Measurements from ENCODE around the gene C1QL1. TPM values are rescaled to one million over a fixed set of nuclear protein-coding genes. Genes with fewer than 3 reads are reported as not detected.

Gene C1QL1
- total RNA-seq, 2 experiments from 2014 or later, result 0.67 to 0.77 TPM

DNA sequence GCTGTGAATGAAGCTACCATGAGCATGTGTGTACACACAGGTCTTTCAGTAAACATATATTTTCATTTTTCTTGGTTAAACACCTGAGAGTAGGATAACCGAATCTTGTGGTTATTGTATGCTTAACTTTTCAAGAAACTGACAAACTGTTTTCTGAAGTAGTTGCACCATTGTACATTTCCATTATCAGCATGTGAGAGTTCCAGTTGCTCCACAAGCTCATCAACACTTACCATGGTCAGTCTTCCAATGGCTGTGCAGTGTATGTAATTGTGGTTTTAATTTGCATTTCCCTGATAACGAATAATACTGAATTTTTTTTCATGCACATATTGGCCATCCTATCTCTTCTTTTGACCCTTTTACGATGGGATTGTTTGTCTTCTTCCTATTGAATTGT lies 31.3 kb upstream of the C1QL1 start:
- Mint-ChIP-seq H3K4me1 (no peaks in the 10 kb centered on the region), H3K4me3 (no peak overlapping the region), H3K27ac (no peak overlapping the region), H3K9me3 (peaks cover 9% of the 10 kb centered on the region), H3K27me3 (peaks cover 11% of the 10 kb centered on the region), H3K36me3 (ENCODE audit: low read depth) (no peaks in the 10 kb centered on the region)
- DNase-seq, result no peak
- ChIA-PET CTCF (interaction anchor here (1.2 kb wide), 1 partner anchor 23 kb away, joined by 3 read pairs; no protein-coding TSS in a partner anchor), POLR2A (no interaction called here)

GRCh38 chr17:44998646-44999045 lies 30.5 kb upstream of the C1QL1 start:
- H3K36me3 Mint-ChIP-seq (ENCODE audit: low read depth), result no peaks in the 10 kb centered on the region
- no peaks in the 10 kb centered on the region for H3K4me1 Mint-ChIP-seq
- no peak for DNase-seq
- peaks cover 11% of the 10 kb centered on the region for H3K27me3 Mint-ChIP-seq
- POLR2A ChIA-PET, result no interaction called here
- CTCF ChIA-PET, result interaction anchor here (1.2 kb wide), 1 partner anchor 24 kb away, joined by 3 read pairs; no protein-coding TSS in a partner anchor
- H3K9me3 Mint-ChIP-seq, result peaks cover 9% of the 10 kb centered on the region
- no peak overlapping the region for H3K4me3 Mint-ChIP-seq
- H3K27ac Mint-ChIP-seq, result no peak overlapping the region

DNA sequence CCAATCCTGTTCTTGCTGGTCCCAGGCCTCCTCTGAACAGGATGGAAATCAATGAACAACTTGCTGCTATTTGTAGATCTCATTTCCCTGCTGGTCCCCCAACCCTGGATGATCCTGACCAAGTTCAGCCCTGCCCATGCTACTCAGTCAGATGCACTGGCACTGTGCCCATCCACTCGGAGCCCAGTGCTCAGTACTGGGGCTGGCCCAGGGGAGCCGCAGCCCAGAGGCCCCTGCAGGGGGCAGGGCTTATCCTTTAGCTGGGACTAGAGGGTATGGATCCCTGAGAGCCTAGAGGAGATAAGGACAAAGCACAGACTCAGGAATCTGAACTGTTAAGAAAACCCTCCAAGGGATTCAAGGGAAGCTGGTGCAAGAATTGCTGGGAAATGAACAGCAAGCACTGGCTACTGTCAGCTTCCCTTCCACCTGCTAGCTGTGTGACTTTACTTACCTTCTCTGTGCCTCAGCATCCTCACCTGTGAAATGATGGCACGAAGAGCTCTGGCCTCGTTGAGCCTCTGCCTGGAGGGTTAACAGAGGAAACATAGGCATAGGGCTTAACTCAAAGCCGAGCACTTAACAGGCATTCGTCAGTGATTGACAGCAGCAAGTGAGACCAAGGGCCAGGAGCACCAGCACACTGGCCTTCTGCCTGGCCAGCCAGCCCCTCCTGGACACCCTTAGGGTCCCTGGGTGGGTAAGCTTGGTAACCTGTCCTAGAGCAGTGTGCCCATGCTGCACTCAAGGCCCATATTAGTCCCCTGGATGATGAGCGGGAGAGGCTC lies 29.8 kb upstream of the C1QL1 start:
- Mint-ChIP-seq H3K27ac (no peak overlapping the region), H3K9me3 (peaks cover 9% of the 10 kb centered on the region), H3K36me3 (ENCODE audit: low read depth) (no peaks in the 10 kb centered on the region), H3K4me1 (no peaks in the 10 kb centered on the region), H3K27me3 (peaks cover 11% of the 10 kb centered on the region), H3K4me3 (no peak overlapping the region)
- ChIA-PET CTCF (interaction anchor here (1.0 to 1.2 kb wide), 2 partner anchors 10 to 23 kb away, joined by 3 read pairs; no protein-coding TSS in a partner anchor), POLR2A (interaction anchor here (0.6 kb wide), 1 partner anchor 117 kb away, joined by 3 read pairs; no protein-coding TSS in a partner anchor)
- no peak for DNase-seq

GRCh38 chr17:44996304-44996703 lies 28.2 kb upstream of the C1QL1 start:
- H3K4me3 Mint-ChIP-seq, result no peak overlapping the region
- no peak overlapping the region for H3K27ac Mint-ChIP-seq
- H3K27me3 Mint-ChIP-seq, result peaks cover 12% of the 10 kb centered on the region
- H3K9me3 Mint-ChIP-seq, result peaks cover 9% of the 10 kb centered on the region
- no peak for DNase-seq
- ChIA-PET CTCF (interaction anchor here (1.3 kb wide), 1 partner anchor 139 kb away, joined by 4 read pairs; the partner anchor contains the start of gene ACBD4), POLR2A (no interaction called here)
- no peaks in the 10 kb centered on the region for H3K4me1 Mint-ChIP-seq
- no peaks in the 10 kb centered on the region for H3K36me3 Mint-ChIP-seq (ENCODE audit: low read depth)

DNA sequence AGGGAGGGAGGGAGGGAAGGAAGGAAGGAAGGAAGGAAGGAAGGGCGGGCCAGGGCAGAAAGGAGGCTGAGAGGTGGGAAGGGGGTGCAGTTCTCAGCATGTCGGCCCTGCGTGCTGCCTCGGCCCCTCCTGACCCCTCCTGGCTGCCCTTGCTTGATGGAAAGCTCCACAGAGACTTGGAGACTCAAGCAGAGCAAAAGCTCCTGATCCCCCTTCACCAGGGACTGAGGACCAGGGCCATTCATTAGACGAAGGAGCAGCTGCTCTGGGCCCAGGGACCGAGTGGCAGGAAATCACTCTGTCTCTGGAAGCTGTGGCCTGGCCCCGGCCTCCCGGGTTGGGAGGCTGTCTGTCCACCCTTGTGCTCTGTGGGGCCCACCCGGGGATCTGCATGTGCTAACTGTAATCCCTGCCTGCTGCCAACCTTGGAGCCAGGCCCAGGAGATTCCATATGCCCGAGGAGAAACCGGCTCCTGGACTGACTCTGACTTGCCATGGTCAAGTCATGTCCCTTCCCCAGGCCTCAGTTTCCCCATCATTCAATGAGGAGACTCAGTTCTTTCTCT lies 27.4 kb upstream of the C1QL1 start:
- DNase-seq, result no peak
- peaks cover 9% of the 10 kb centered on the region for H3K9me3 Mint-ChIP-seq
- POLR2A ChIA-PET, result no interaction called here
- H3K36me3 Mint-ChIP-seq (ENCODE audit: low read depth), result no peaks in the 10 kb centered on the region
- no peak overlapping the region for H3K4me3 Mint-ChIP-seq
- H3K27me3 Mint-ChIP-seq, result peaks cover 12% of the 10 kb centered on the region
- H3K27ac Mint-ChIP-seq, result no peak overlapping the region
- CTCF ChIA-PET, result interaction anchor here (1.3 kb wide), 1 partner anchor 140 kb away, joined by 4 read pairs; the partner anchor contains the start of gene ACBD4
- H3K4me1 Mint-ChIP-seq, result no peaks in the 10 kb centered on the region

DNA sequence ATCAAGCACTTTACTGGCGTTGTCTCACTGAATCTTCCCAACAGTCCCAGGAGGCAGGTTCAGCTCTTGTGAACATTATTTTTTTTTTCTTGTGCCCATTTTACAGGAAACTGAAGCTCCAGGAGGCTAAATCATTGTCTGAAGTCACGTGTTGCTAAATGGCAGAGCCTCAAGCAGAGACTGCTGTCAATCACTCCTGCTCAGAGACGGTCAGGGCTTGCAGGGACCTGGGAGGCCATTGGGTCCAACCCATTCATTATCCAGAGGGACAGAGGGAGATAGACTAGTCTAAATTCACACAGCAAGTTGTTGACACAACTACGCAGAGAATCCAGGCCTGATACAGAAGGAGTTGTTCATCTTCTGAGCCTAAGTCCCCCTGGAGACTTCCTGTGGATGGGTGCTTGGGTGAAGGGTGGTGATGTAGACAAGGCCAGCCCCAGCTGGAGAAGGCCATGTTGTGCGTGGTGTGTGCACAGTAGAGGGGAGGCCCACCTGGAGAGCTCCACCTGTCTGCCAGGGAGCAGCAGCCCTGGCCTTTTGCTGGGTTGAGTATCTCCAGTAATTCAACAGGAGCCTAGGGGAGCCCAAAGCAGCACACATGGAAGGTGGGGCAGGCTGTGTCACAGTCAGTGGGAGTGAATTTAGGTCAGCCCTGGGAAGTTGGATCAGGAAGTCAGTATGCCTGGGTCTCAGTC lies 24.3 kb upstream of the C1QL1 start:
- H3K9me3 Mint-ChIP-seq, result no peaks in the 10 kb centered on the region
- no peak for DNase-seq
- no peaks in the 10 kb centered on the region for H3K36me3 Mint-ChIP-seq (ENCODE audit: low read depth)
- H3K27me3 Mint-ChIP-seq, result peaks cover 27% of the 10 kb centered on the region
- no peak overlapping the region for H3K27ac Mint-ChIP-seq
- H3K4me1 Mint-ChIP-seq, result no peaks in the 10 kb centered on the region
- no peak overlapping the region for H3K4me3 Mint-ChIP-seq
- ChIA-PET POLR2A (no interaction called here), CTCF (interaction anchor here (0.7 to 1.8 kb wide), 3 partner anchors 28 to 217 kb away, joined by 3 to 6 read pairs (median 3); no protein-coding TSS in a partner anchor)

DNA sequence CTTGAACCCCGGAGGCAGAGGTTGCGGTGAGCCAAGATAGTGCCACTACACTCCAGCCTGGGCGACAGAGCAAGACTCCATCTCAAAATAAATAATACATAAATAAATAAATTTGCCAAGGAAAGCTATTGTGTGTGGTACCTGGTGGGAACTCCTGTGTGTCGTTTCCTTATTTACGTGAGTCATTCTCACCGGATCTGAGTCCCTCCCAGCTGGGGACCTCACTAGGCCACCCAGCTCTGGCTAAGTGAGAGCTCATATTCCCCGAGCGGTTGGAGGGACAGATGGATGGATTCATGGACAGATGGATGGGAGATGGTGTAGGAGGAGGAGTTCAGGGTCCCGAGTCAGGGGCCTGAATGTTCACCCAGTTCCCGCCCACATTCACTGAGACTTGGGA lies 22.9 kb upstream of the C1QL1 start:
- Mint-ChIP-seq H3K4me1 (peaks cover 2% of the 10 kb centered on the region), H3K27ac (no peak overlapping the region), H3K36me3 (ENCODE audit: low read depth) (no peaks in the 10 kb centered on the region), H3K27me3 (peaks cover 34% of the 10 kb centered on the region), H3K4me3 (no peak overlapping the region), H3K9me3 (no peaks in the 10 kb centered on the region)
- ChIA-PET CTCF (interaction anchor here (0.6 to 1.8 kb wide), 3 partner anchors 20 to 128 kb away, joined by 3 to 6 read pairs (median 5); no protein-coding TSS in a partner anchor), POLR2A (no interaction called here)
- no peak for DNase-seq

DNA sequence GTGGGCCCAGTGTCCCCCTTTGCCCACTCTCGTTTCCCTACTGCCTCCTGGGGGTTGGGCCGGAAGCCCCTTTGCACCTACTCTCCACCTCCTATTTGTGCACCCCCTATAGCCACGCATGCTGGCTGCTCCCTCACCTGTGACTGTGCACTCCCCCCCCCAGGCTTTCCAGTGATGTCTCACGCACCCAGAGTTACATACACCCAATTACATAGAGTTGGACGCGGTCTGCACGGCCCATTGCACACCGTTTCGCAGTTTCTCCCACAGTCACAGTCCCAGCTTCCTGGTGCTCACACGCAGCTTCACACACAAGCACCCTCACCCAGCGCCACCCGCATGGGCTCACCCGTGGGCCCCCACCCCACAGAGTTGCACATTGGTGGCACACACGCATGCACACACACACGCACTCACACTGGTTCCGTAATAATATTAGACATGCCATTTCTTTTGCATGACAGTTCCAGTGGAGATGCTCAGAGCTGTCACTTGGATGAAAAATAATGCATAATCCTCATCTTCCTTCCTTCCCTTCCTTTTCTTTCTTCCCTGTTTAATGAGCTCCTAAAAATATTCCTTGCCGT lies 21.5 kb upstream of the C1QL1 start:
- no peaks in the 10 kb centered on the region for H3K36me3 Mint-ChIP-seq (ENCODE audit: low read depth)
- DNase-seq, result no peak
- H3K4me1 Mint-ChIP-seq, result peaks cover 2% of the 10 kb centered on the region
- H3K9me3 Mint-ChIP-seq, result peaks cover 2% of the 10 kb centered on the region
- H3K27me3 Mint-ChIP-seq, result peaks cover 38% of the 10 kb centered on the region
- POLR2A ChIA-PET, result no interaction called here
- H3K4me3 Mint-ChIP-seq, result no peak overlapping the region
- no peak overlapping the region for H3K27ac Mint-ChIP-seq
- CTCF ChIA-PET, result interaction anchor here (0.6 to 1.8 kb wide), 4 partner anchors 18 to 224 kb away, joined by 3 to 5 read pairs (median 4); partner anchors contain the start of gene ACBD4

DNA sequence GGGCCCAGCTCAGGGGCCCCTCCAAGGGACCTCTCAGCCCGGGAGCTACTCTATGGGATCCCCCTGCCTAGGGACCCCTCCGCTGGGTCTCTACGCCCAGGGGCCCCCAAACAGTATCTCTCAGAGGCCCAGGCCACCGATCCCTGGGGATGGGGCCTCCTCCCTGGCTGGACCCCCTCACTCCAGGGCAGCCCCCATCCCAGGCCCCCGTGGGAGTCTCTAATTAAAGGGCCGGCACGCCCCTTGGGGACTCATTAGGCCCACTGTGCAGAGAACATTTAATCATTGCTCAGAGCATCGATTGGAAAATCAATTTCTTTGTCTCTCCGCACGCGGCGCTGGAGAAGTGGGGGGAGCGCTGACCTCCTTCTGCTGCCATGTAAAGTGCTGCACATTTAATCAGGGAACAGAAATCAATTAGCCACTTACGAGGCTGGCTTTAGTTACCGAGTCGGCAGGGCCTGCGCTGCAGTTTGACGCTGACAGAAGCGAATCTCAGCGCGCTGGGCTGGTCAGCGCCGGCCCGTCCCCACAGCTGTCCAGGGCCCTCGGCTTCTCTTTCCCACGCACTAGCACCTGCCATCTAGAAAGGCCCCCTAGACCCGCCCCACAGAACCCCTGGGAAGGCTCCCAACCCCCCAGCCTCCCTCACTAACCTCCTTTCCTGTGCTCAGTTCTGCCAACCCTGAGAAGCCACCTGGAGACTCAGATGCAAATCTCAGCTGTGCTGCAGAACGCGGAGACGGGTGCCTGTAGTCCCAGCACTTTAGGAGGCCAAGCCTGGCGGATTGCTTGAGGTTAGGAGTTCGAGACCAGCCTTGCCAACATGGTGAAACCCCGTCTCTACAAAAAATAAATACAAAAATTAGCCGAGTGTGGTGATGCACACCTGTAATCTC lies 20.2 kb upstream of the C1QL1 start:
- peaks cover 2% of the 10 kb centered on the region for H3K4me1 Mint-ChIP-seq
- POLR2A ChIA-PET, result no interaction called here
- H3K4me3 Mint-ChIP-seq, result no peak overlapping the region
- H3K27ac Mint-ChIP-seq, result no peak overlapping the region
- no peaks in the 10 kb centered on the region for H3K36me3 Mint-ChIP-seq (ENCODE audit: low read depth)
- peaks cover 2% of the 10 kb centered on the region for H3K9me3 Mint-ChIP-seq
- DNase-seq, result no peak
- peaks cover 36% of the 10 kb centered on the region for H3K27me3 Mint-ChIP-seq
- CTCF ChIA-PET, result interaction anchor here (1.1 kb wide), 1 partner anchor 31 kb away, joined by 5 read pairs; no protein-coding TSS in a partner anchor

DNA sequence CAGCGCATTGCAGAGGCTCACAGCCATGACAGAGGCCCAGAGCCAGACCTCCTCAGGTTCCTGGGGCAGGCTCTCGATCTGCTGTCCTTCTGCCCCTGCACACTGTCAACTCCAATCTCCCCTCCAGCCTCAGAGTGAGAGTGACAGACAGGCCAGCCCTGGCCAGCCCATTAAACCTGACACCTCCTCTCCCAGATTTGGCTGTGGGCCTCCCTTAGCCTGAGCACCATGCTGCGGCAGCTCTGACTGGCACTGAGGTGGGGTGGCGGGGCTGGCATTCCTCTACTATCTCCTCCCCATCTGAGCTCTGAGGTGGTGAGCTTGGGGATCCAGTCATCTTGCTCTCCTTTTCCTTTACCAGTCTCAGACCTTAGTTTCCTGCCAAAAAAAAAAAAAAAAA lies 15.5 kb upstream of the C1QL1 start:
- Mint-ChIP-seq H3K4me1 (peaks cover 2% of the 10 kb centered on the region), H3K9me3 (peaks cover 2% of the 10 kb centered on the region), H3K36me3 (ENCODE audit: low read depth) (no peaks in the 10 kb centered on the region), H3K4me3 (no peak overlapping the region), H3K27ac (no peak overlapping the region), H3K27me3 (peaks cover 31% of the 10 kb centered on the region)
- DNase-seq, result no peak
- POLR2A ChIA-PET, result no interaction called here
- CTCF ChIA-PET, result no interaction called here

DNA sequence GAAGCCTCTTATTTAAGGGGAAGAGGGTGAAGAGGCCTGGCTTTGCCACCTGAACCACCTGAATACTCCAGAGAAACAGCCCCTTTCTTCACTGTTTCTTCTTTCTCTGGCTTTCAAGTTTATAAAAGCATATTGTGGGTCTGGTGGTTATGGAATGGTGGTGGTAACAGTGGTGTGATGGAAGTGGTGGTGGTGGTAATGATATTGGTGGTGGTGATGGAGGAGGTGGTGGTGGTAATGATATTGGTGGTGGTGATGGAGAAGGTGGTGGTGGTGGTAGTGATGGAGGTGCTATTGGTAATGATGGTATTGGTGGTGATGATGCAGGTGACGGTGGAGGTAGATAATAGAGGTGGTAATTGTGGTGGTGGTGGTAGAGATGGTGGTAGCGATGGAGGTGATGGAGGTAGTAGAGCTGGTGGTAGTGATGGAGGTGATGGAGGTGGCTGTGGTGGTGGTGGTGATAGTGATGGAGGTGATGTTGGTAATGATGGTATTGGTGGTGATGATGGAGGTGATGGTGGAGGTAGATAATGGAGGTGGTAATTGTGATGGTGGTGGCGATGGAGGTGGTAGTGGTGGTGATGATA lies 14.1 kb upstream of the C1QL1 start:
- Mint-ChIP-seq H3K9me3 (peaks cover 2% of the 10 kb centered on the region), H3K36me3 (ENCODE audit: low read depth) (no peaks in the 10 kb centered on the region), H3K4me1 (peaks cover 1% of the 10 kb centered on the region), H3K27ac (no peak overlapping the region), H3K4me3 (no peak overlapping the region), H3K27me3 (peaks cover 20% of the 10 kb centered on the region)
- CTCF ChIA-PET, result no interaction called here
- POLR2A ChIA-PET, result no interaction called here
- DNase-seq, result no peak

Data from activated CD4-positive, alpha-beta T cell treated with anti-CD3 and anti-CD28 coated beads, Interleukin-2, amount 10 ng/mL, durations not matched to agents 7 days and 5 days (primary cell).